Thyroid gland (tissue), 4 donors: ENCODE results near the gene TMED6.

Experiments used
- CTCF ChIP-seq, 6 experiments: fragments of 200-600 bp in 3 of 6; fragments of 450-650 bp in 3 of 6; sonication (generic) in 3 of 6; IDR thresholded peaks; one replicate each; pipeline ENCODE4 v1.5.1; 2016 to 2019; ENCODE audit warnings: antibody characterized with exemption in 6 of 6, mild to moderate bottlenecking in 2 of 6, inconsistent platforms in 1 of 6, moderate library complexity in 1 of 6
- POLR2A ChIP-seq, 2 donors: fragments of 450-650 bp; IDR thresholded peaks; one replicate each; pipeline ENCODE4 v1.6.1; 2017; ENCODE audit warnings: antibody characterized with exemption in 2 of 2, mild to moderate bottlenecking in 2 of 2, moderate library complexity in 1 of 2

GRCh38 chr16:69298261-69298660, 53.3 kb downstream of the TMED6 start:
- TF ChIP-seq POLR2A (IDR thresholded peaks at IDR 0.05) (no peak), CTCF (IDR thresholded peaks at IDR 0.05) (no peak)
